OCI-LY1 (cell line): ENCODE measurements around the gene HTR6.

Experiments used
- H2AFZ ChIP-seq: fragments of 200-600 bp; sonication (generic), shearing (Covaris generic); 2 replicates; pipeline ENCODE4 v1.6.0; 2014; ENCODE audit warnings: antibody characterized with exemption, mild to moderate bottlenecking, low read length
- H3F3A ChIP-seq: fragments of 200-600 bp; sonication (generic), shearing (Covaris generic); 2 replicates; pipeline ENCODE4 v1.6.0; 2014; ENCODE audit warnings: mild to moderate bottlenecking, antibody characterized with exemption, low read length, moderate library complexity; ENCODE audit not compliant: insufficient read depth
- H3K27ac ChIP-seq: fragments of 200-600 bp; sonication (generic); 2 replicates; pipeline ENCODE4 v1.5.1; 2014; ENCODE audit warnings: low read length, mixed run types, mild to moderate bottlenecking, low read depth; ENCODE audit not compliant: poor library complexity, severe bottlenecking
- H3K27me3 ChIP-seq: fragments of 200-600 bp; sonication (generic); 2 replicates; pipeline ENCODE4 v1.6.0; 2014; ENCODE audit warnings: antibody characterized with exemption, mild to moderate bottlenecking, low read length, moderate library complexity; ENCODE audit not compliant: insufficient read depth
- H3K36me3 ChIP-seq: fragments of 200-600 bp; sonication (generic); 2 replicates; pipeline ENCODE4 v1.6.1; 2014; ENCODE audit warnings: mild to moderate bottlenecking, antibody characterized with exemption, low read length, moderate library complexity, mixed read lengths; ENCODE audit not compliant: insufficient read depth
- H3K4me1 ChIP-seq: fragments of 200-600 bp; sonication (generic); 2 replicates; pipeline ENCODE4 v1.5.1; 2014; ENCODE audit warnings: mild to moderate bottlenecking, low read length, moderate library complexity; ENCODE audit not compliant: insufficient read depth, severe bottlenecking
- H3K4me2 ChIP-seq: fragments of 200-600 bp; sonication (generic), shearing (Covaris generic); 2 replicates; pipeline ENCODE4 v1.6.1; 2014; ENCODE audit warnings: low read length
- H3K4me3 ChIP-seq: fragments of 200-600 bp; sonication (generic); 2 replicates; pipeline ENCODE4 v1.5.1; 2014; ENCODE audit warnings: low read length, low read depth, mild to moderate bottlenecking, mixed read lengths; ENCODE audit not compliant: poor library complexity, severe bottlenecking
- H3K79me2 ChIP-seq: fragments of 200-600 bp; shearing (Covaris generic); 2 replicates; pipeline ENCODE4 v1.6.1; 2016; ENCODE audit warnings: mixed run types, low read length, mixed read lengths; ENCODE audit not compliant: insufficient read depth
- H3K9ac ChIP-seq: fragments of 200-600 bp; sonication (generic), shearing (Covaris generic); 2 replicates; pipeline ENCODE4 v1.6.1; 2014; ENCODE audit warnings: mild to moderate bottlenecking, low read length, mixed read lengths
- H3K9me2 ChIP-seq: fragments of 200-600 bp; sonication (generic), shearing (Covaris generic); 2 replicates; pipeline ENCODE4 v1.6.1; 2014; ENCODE audit warnings: low read depth, mild to moderate bottlenecking, low read length, mixed read lengths
- H3K9me3 ChIP-seq: fragments of 200-600 bp; shearing (Covaris generic); 2 replicates; pipeline ENCODE4 v1.6.1; 2014; ENCODE audit warnings: low read length, mixed read lengths
- H4K20me1 ChIP-seq: fragments of 200-600 bp; sonication (generic), shearing (Covaris generic); 2 replicates; pipeline ENCODE4 v1.6.0; 2016; ENCODE audit warnings: mild to moderate bottlenecking, low read length; ENCODE audit not compliant: insufficient read depth
- CTCF ChIP-seq: fragments of 200-600 bp; sonication (generic), shearing (Covaris generic); IDR thresholded peaks from 2 replicates; pipeline ENCODE4 v1.5.1; 2017; ENCODE audit warnings: mild to moderate bottlenecking, antibody characterized with exemption, low read length, moderate library complexity, mixed read lengths
- EZH2 ChIP-seq: fragments of 200-600 bp; sonication (generic), shearing (Covaris generic); IDR thresholded peaks from 2 replicates; pipeline ENCODE4 v1.8.0; 2017; ENCODE audit warnings: borderline replicate concordance, mixed run types, mild to moderate bottlenecking, antibody characterized with exemption, low read length, moderate library complexity, mixed read lengths

The HTR6 gene

GRCh38 chr1:19645411-19646251 is 19.0 kb upstream of the HTR6 start:
- H3K9me3 ChIP-seq = no peaks in the 10 kb centered on the region
- H3K4me2 ChIP-seq = peak overlapping the region; percentile 71
- peaks cover 37% of the 10 kb centered on the region for H3K4me1 ChIP-seq
- H4K20me1 ChIP-seq = no peaks in the 10 kb centered on the region
- H3K9me2 ChIP-seq = no peaks in the 10 kb centered on the region
- no peak for TF ChIP-seq EZH2
- no peak for TF ChIP-seq CTCF
- no peaks in the 10 kb centered on the region for H3K36me3 ChIP-seq
- H3K9ac ChIP-seq = peak overlapping the region; percentile 59
- no peaks in the 10 kb centered on the region; the same call in 1 of the 2 replicates for H3K27me3 ChIP-seq
- no peaks in the 10 kb centered on the region for H3K79me2 ChIP-seq
- H3K27ac ChIP-seq = no peak overlapping the region
- no peaks in the 10 kb centered on the region for H3F3A ChIP-seq
- H3K4me3 ChIP-seq = peak overlapping the region; percentile 63
- H2AFZ ChIP-seq = no peak overlapping the region

GRCh38 chr1:19646377-19647319 is 18.0 kb upstream of the HTR6 start:
- Histone ChIP-seq H3K79me2 (no peaks in the 10 kb centered on the region), H4K20me1 (no peaks in the 10 kb centered on the region), H3K4me1 (peaks cover 37% of the 10 kb centered on the region), H2AFZ (no peak overlapping the region), H3K36me3 (no peaks in the 10 kb centered on the region), H3K4me3 (peak overlapping the region; percentile 63), H3F3A (no peaks in the 10 kb centered on the region), H3K9me2 (no peaks in the 10 kb centered on the region), H3K4me2 (peak overlapping the region; percentile 71; the same call in 1 of the 2 replicates), H3K9me3 (no peaks in the 10 kb centered on the region), H3K27ac (no peak overlapping the region), H3K9ac (no peak overlapping the region; the same call in 1 of the 2 replicates), H3K27me3 (no peaks in the 10 kb centered on the region; the same call in 1 of the 2 replicates)
- TF ChIP-seq CTCF (no peak), EZH2 (no peak)

GRCh38 chr1:19647643-19648042 is 17.0 kb upstream of the HTR6 start:
- Histone ChIP-seq H4K20me1 (no peaks in the 10 kb centered on the region), H3K9me3 (no peaks in the 10 kb centered on the region), H3K4me1 (peaks cover 37% of the 10 kb centered on the region), H3K4me3 (no peak overlapping the region), H3K79me2 (no peaks in the 10 kb centered on the region), H3K9me2 (no peaks in the 10 kb centered on the region), H2AFZ (no peak overlapping the region), H3K27ac (no peak overlapping the region), H3F3A (no peaks in the 10 kb centered on the region), H3K4me2 (peak overlapping the region; percentile 4; the same call in 1 of the 2 replicates), H3K36me3 (no peaks in the 10 kb centered on the region), H3K9ac (no peak overlapping the region; the same call in 1 of the 2 replicates), H3K27me3 (no peaks in the 10 kb centered on the region; the same call in 1 of the 2 replicates)
- TF ChIP-seq CTCF = no peak
- TF ChIP-seq EZH2 = no peak
